GM18909 (cell line): ENCODE data around the gene PPM1L.
"Not testable (repeated sequence)": the region's sequence is repeated elsewhere in the genome, so short reads cannot be mapped to it uniquely, and the experiment has no call there.

Experiments
- ATAC-seq: cut with Tn5 transposase; IDR thresholded peaks from one replicate; pipeline ENCODE4 v1.9.1; 2021; ENCODE audit warnings: mild to moderate bottlenecking; ENCODE audit not compliant: unreplicated experiment, poor library complexity

PPM1L gene

GRCh38 chr3:160973067-160973809 lies 217.2 kb downstream of the PPM1L start:
- ATAC-seq: no peak

- no peak for ATAC-seq
Measured at GRCh38 chr3:160977773-160978172, 221.7 kb downstream of the PPM1L start.

GRCh38 chr3:160980740-160981139 lies 224.7 kb downstream of the PPM1L start:
- peak; percentile 72 for ATAC-seq

- ATAC-seq: peak; percentile 97
Measured at GRCh38 chr3:160981217-160981938, 225.3 kb downstream of the PPM1L start.

- no peak for ATAC-seq
Measured at GRCh38 chr3:160982491-160982890, 226.5 kb downstream of the PPM1L start.

- not testable (repeated sequence) for ATAC-seq
Measured at GRCh38 chr3:160983900-160984299, 227.9 kb downstream of the PPM1L start.

- ATAC-seq: no peak
Measured at GRCh38 chr3:160986069-160986468, 230.0 kb downstream of the PPM1L start.

- peak; percentile 79 for ATAC-seq
Measured at GRCh38 chr3:160987982-160988964, 232.2 kb downstream of the PPM1L start.

GRCh38 chr3:160990446-160990845 lies 234.4 kb downstream of the PPM1L start:
- ATAC-seq: no peak

GRCh38 chr3:160992712-160993111 lies 236.7 kb downstream of the PPM1L start:
- no peak for ATAC-seq

- no peak for ATAC-seq
Measured at GRCh38 chr3:160996811-160997210, 240.8 kb downstream of the PPM1L start.

- no peak for ATAC-seq
Measured at GRCh38 chr3:160998581-160998980, 242.6 kb downstream of the PPM1L start.

- ATAC-seq: no peak
Measured at GRCh38 chr3:160999274-160999673, 243.2 kb downstream of the PPM1L start.

GRCh38 chr3:161008086-161008485 lies 252.1 kb downstream of the PPM1L start:
- ATAC-seq: no peak

GRCh38 chr3:161010151-161010550 lies 254.1 kb downstream of the PPM1L start:
- ATAC-seq: not testable (repeated sequence)

GRCh38 chr3:161014843-161015749 lies 259.1 kb downstream of the PPM1L start:
- no peak for ATAC-seq

GRCh38 chr3:161016417-161017313 lies 260.6 kb downstream of the PPM1L start:
- no peak for ATAC-seq

- no peak for ATAC-seq
Measured at GRCh38 chr3:161017971-161018370, 261.9 kb downstream of the PPM1L start.

- ATAC-seq: no peak
Measured at GRCh38 chr3:161020256-161020655, 264.2 kb downstream of the PPM1L start.
